Adrenal gland (tissue), 5 donors: ENCODE measurements around the gene LANCL2.

ENCODE experiments used
- CTCF ChIP-seq, 6 experiments: fragments of 450-650 bp in 4 of 6; fragments of 200-600 bp in 2 of 6; sonication (generic) in 1 of 6; IDR thresholded peaks; 1 replicate in 5 of 6; 2 replicates in 1 of 6; pipeline versions ENCODE4 v1.5.1 to v1.8.0; 2016 to 2021; ENCODE audit warnings: antibody characterized with exemption in 6 of 6, mild to moderate bottlenecking in 2 of 6, moderate library complexity in 1 of 6
- POLR2A ChIP-seq, 2 donors: fragments of 450-650 bp; IDR thresholded peaks; one replicate each; pipeline ENCODE4 v1.6.1; 2017; ENCODE audit warnings: antibody characterized with exemption in 2 of 2, mild to moderate bottlenecking in 2 of 2, moderate library complexity in 1 of 2
- donor health status: DM: no; HTN: no; CAD: no.

GRCh38 chr7:55381696-55382095 lies 16.6 kb downstream of the LANCL2 start:
- TF ChIP-seq CTCF (IDR thresholded peaks at IDR 0.05) (no peak), POLR2A (IDR thresholded peaks at IDR 0.05) (no peak)
